Measurements from ENCODE around the gene VMAC.

VMAC gene

GRCh38 chr19:5907241-5907640 is 2.6 kb downstream of the VMAC start:
- TF ChIP-seq PKNOX1 (IDR thresholded peaks at IDR 0.05) (no peak), HDGF (IDR thresholded peaks at IDR 0.05; ENCODE audit: borderline replicate concordance) (no peak), SUZ12 (IDR thresholded peaks at IDR 0.05) (no peak), L3MBTL2 (conservative IDR thresholded peaks at IDR 0.05) (no peak), ZNF384 (IDR thresholded peaks at IDR 0.05) (no peak), BHLHE40 (IDR thresholded peaks at IDR 0.05; ENCODE audit: borderline replicate concordance) (no peak)
- CTCF ChIA-PET: no interaction called here
- no peak for DNase-seq (ENCODE audit: extremely low spot score)
- POLR2A ChIA-PET: no interaction called here

- DNase-seq (ENCODE audit: extremely low spot score): no peak
- TF ChIP-seq L3MBTL2 (conservative IDR thresholded peaks at IDR 0.05): no peak
- TF ChIP-seq BHLHE40 (IDR thresholded peaks at IDR 0.05; ENCODE audit: borderline replicate concordance): no peak
- ChIA-PET CTCF (no interaction called here), POLR2A (no interaction called here)
Measured at GRCh38 chr19:5908773-5909442, 4.2 kb downstream of the VMAC start.

DNA sequence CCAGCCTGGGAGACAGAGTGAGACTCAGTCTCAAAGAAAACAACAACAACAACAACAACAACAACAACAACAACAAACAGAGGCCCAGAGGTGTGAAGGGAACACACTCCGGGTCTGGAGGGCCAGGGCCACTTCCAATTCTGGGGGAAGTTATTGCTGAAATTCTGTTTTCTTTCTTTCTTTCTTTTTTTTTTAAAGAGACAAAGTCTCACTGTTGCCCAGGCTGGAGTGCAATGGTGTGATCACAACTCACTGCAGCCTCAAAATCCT is 5.9 kb downstream of the VMAC start:
- DNase-seq (ENCODE audit: extremely low spot score): no peak
- ChIA-PET CTCF (no interaction called here), POLR2A (no interaction called here)
- TF ChIP-seq BHLHE40 (IDR thresholded peaks at IDR 0.05; ENCODE audit: borderline replicate concordance) (no peak), NFRKB (IDR thresholded peaks at IDR 0.05) (no peak), HDGF (IDR thresholded peaks at IDR 0.05; ENCODE audit: borderline replicate concordance) (no peak), LEF1 (IDR thresholded peaks at IDR 0.05; ENCODE audit: borderline replicate concordance) (no peak)

DNA sequence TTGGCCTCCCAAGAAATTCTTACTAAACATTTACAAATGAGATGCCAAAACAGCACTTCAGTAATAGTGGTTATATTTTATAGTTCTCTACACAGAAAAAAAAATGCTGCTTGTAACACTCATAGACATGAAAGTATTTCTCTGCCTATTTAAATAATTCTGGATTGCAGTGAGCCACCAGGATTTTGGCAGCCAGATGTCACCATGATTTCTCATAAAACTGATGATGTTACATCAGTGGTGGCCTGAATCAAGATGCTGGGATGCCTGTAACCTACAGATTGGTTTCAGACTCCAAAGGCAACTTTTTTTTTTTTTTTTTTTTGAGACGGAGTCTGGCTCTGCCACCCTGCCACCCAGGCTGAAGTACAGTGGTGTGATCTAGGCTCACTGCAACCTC is 6.7 kb downstream of the VMAC start:
- ChIA-PET POLR2A (no interaction called here), CTCF (no interaction called here)
- no peak for TF ChIP-seq NFRKB (IDR thresholded peaks at IDR 0.05)
- no peak for TF ChIP-seq ELF4 (IDR thresholded peaks at IDR 0.05)
- TF ChIP-seq BHLHE40 (IDR thresholded peaks at IDR 0.05; ENCODE audit: borderline replicate concordance): no peak
- no peak for TF ChIP-seq SUZ12 (IDR thresholded peaks at IDR 0.05)
- DNase-seq (ENCODE audit: extremely low spot score): no peak

GRCh38 chr19:5913739-5914357 is 9.2 kb downstream of the VMAC start, which contains the start of gene CAPS:
CAPS (plus strand) TSS chr19:5914254; CDS start chr19:5914407, 153 bp downstream.
- POLR2A ChIA-PET: interaction anchor here (1.7 kb wide), 1 partner anchor 10 kb away, joined by 4 read pairs; the partner anchor contains the start of gene NDUFA11
- CTCF ChIA-PET: no interaction called here
- no peak for DNase-seq (ENCODE audit: extremely low spot score)
- no peak for TF ChIP-seq PKNOX1 (IDR thresholded peaks at IDR 0.05)
- TF ChIP-seq FOXM1 (IDR thresholded peaks at IDR 0.05; ENCODE audit: borderline replicate concordance): no peak
- TF ChIP-seq SUZ12 (IDR thresholded peaks at IDR 0.05): no peak

DNA sequence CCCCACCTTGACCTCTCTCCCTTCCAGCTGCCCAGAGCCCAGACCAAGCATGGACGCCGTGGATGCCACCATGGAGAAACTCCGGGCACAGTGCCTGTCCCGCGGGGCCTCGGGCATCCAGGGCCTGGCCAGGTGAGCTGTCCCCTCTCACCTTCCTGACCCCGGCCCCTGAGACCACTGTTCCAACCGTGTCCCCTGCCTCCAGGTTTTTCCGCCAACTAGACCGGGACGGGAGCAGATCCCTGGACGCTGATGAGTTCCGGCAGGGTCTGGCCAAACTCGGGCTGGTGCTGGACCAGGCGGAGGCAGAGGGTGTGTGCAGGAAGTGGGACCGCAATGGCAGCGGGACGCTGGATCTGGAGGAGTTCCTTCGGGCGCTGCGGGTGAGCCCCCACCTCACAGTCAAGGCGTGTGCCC is 9.7 kb downstream of the VMAC start:
- TF ChIP-seq FOXA1 (IDR thresholded peaks at IDR 0.05): no peak
- TF ChIP-seq NFRKB (IDR thresholded peaks at IDR 0.05): no peak
- TF ChIP-seq SUZ12 (IDR thresholded peaks at IDR 0.05): no peak
- CTCF ChIA-PET: no interaction called here
- POLR2A ChIA-PET: interaction anchor here (1.7 kb wide), 1 partner anchor 11 kb away, joined by 4 read pairs; the partner anchor contains the start of gene NDUFA11
- no peak for DNase-seq (ENCODE audit: extremely low spot score)

DNA sequence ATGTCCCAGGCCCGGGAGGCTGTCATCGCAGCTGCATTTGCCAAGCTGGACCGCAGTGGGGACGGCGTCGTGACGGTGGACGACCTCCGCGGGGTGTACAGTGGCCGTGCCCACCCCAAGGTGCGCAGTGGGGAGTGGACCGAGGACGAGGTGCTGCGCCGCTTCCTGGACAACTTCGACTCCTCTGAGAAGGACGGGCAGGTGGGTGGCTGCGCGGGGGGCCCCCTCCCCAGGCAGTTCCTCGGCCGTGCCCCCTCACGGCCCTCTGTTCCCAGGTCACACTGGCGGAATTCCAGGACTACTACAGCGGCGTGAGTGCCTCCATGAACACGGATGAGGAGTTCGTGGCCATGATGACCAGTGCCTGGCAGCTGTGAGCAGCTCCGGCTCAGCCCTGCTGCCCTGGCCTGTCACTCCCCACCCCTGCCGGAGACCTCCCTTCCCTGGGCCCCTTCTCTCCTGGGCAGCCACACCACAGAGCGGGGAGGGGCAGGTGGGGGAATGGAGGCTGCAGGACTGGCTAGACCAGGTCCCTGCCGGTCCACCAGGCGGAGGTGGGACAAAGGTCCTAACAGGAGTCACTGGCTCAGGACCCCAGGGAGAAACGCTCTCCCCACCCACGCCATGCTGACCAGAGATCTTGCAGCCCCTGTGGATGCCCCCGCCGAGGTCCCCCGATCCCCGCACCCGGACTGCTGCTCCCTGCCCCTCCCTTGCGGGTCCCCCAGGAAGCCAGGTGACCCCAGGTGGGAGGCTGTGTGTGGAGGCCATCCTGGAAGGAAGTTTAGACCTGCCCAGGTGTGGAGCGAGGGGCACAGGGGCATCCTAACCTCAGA is 10.5 kb downstream of the VMAC start:
- DNase-seq (ENCODE audit: extremely low spot score): no peak
- TF ChIP-seq FOXM1 (IDR thresholded peaks at IDR 0.05; ENCODE audit: borderline replicate concordance) (no peak), NFRKB (IDR thresholded peaks at IDR 0.05) (no peak), ARNT (IDR thresholded peaks at IDR 0.05) (no peak)
- POLR2A ChIA-PET: interaction anchor here (1.7 kb wide), 1 partner anchor 12 kb away, joined by 4 read pairs; the partner anchor contains the start of gene NDUFA11
- CTCF ChIA-PET: no interaction called here

DNA sequence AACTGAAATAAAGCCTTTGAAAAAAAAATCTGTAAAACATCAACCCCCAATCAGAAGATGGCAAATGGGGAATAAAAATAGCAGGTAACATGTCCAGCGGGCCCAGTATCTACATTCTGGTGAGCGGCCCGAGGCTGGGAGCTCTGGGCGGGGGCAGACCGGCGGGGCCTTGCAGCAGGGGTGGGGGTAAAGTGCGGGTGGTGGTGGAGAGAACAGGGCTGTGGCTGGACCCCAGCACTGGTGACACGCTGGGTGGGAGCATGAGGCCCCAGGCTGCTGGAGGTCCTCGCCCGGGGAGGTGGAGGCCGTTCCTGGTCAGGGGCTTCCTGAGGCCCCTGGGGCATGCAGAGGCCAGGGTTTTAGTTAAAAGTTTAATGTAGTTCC is 11.1 kb downstream of the VMAC start:
- POLR2A ChIA-PET: no interaction called here
- TF ChIP-seq TARDBP (IDR thresholded peaks at IDR 0.05): no peak
- no peak for TF ChIP-seq CTBP1 (IDR thresholded peaks at IDR 0.05; ENCODE audit: borderline replicate concordance)
- no peak for TF ChIP-seq BHLHE40 (IDR thresholded peaks at IDR 0.05; ENCODE audit: borderline replicate concordance)
- no peak for TF ChIP-seq L3MBTL2 (conservative IDR thresholded peaks at IDR 0.05)
- no peak for TF ChIP-seq HDGF (IDR thresholded peaks at IDR 0.05; ENCODE audit: borderline replicate concordance)
- no peak for TF ChIP-seq LEF1 (IDR thresholded peaks at IDR 0.05; ENCODE audit: borderline replicate concordance)
- no peak for TF ChIP-seq SUZ12 (IDR thresholded peaks at IDR 0.05)
- TF ChIP-seq NFRKB (IDR thresholded peaks at IDR 0.05): no peak
- TF ChIP-seq FOXK2 (IDR thresholded peaks at IDR 0.05): no peak
- TF ChIP-seq PKNOX1 (IDR thresholded peaks at IDR 0.05): no peak
- no peak for TF ChIP-seq ELF4 (IDR thresholded peaks at IDR 0.05)
- TF ChIP-seq ARNT (IDR thresholded peaks at IDR 0.05): no peak
- TF ChIP-seq ZNF384 (IDR thresholded peaks at IDR 0.05): no peak
- no peak for DNase-seq (ENCODE audit: extremely low spot score)
- CTCF ChIA-PET: interaction anchor here (0.6 kb wide), 1 partner anchor 44 kb away, joined by 4 read pairs; no protein-coding TSS in a partner anchor
